CD4-positive, alpha-beta T cell treated with Interleukin-15 for 1 hour (primary cell): ENCODE measurements around the gene DPYSL3.
"Not testable (repeated sequence)": the region's sequence is repeated elsewhere in the genome, so short reads cannot be mapped to it uniquely, and the experiment has no call there.

ENCODE experiments used
- DNase-seq: peaks from one replicate; pipeline ENCODE4 v3.0.0-alpha.2; 2020

Gene DPYSL3

GRCh38 chr5:147509710-147510651 lies at the start of gene DPYSL3:
TSS of gene DPYSL3 (minus strand) at chr5:147510068. CDS start at chr5:147509858, 210 bp downstream.
- DNase-seq = no peak

GRCh38 chr5:147558826-147559225 lies 49.0 kb upstream of the DPYSL3 start:
- DNase-seq = no peak

- DNase-seq = no peak
These were observed 48.2 kb upstream of the DPYSL3 start for GRCh38 chr5:147557876-147558745.

DNA sequence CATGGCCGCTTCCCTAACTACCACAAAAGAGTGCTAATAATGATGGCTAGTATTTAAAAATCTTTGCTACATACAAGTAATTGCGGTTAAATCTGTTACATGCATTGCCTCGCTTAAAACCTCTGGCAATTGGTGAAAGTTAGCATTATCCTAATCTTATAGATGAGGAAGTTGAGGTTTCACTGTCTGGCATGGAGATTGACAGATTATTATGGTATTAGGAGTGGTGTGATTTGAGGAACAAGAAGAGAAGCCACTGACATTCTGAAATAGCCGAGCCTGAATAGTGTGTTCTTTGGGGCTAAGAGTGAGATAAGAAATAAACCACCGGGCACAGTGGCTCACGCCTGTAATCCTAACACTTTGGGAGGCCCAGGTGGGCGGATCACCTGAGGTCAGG lies 45.3 kb upstream of the DPYSL3 start:
- DNase-seq = no peak

GRCh38 chr5:147554261-147554817 lies 44.5 kb upstream of the DPYSL3 start:
- no peak for DNase-seq

DNA sequence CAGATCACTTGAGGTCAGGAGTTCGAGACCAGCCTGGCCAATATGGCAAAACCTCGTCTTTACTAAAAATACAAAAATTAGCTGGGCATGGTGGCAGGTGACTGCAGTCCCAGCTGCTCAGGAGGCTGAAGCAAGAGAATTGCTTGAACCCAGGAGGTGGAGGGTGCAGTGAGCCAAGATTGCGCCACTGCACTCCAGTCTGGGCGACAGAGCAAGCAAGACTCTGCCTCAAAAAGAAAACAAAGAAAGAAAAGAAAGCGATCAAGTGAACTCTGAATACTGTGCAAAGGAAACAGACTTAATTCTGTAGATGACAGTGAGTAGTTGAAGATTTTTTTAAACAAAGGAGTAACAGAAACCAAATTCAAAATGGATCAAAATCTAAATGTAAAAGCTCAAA lies 43.9 kb upstream of the DPYSL3 start:
- DNase-seq = not testable (repeated sequence)

- DNase-seq = no peak
These were observed 43.0 kb upstream of the DPYSL3 start for GRCh38 chr5:147552897-147553296.

DNA sequence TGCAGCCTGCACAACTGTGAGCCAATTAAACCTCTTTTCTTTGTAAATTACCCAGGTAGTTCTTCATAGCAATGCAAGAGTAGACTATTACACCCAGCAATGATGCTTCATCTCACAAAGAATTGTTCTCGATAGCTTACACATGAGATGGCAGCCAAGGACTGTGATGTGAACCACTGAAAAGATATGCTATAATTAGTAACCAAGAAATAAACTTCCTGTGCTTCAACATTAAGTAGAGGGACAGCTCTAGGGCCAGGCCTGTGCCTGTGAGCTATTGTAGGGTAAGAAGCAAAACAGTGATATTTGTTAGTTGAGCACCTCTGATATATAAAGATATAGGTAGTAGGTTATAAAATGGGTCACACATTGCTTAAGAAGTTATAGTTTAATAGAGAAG lies 41.8 kb upstream of the DPYSL3 start:
- DNase-seq = no peak

GRCh38 chr5:147547730-147548129 lies 37.9 kb upstream of the DPYSL3 start:
- DNase-seq = no peak

DNA sequence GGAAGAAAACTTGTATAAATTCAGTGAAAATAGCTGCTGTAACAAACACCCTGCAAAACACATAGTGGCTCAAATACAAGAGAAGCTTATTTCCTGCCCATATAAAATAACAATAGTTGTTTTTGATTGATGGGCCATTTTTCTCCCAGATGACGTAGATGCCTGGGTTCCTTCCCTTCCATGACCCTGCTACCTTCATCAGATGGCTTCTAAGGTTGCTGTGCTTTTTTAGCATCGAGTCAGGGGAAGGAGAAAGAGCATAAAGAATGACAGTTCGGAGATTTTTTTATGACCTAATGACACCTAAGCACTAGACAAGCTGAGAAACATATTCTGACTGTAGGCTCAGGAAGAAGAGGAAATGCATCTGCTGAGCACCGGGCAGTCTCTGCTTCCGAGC lies 34.7 kb upstream of the DPYSL3 start:
- DNase-seq = no peak

GRCh38 chr5:147539053-147539452 lies 29.2 kb upstream of the DPYSL3 start:
- DNase-seq = no peak

DNA sequence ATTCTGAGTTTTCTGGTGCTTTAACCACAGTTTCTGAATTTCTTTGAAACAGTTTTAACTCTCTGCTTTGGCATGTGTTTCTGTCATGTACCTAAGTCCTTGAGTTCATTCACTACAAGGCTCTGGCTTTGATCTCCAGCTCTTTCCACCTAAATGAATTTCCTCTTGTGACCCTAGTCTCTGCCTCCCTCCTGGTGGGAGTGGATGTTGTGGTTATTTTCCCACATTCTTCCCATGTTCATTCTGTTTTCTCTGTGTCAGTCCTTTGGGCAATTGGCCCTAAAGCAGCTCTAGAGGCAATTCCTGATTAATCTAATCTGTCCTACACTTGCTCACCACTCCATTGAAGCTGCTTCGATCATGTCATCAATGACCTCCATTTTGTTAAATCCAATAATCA lies 28.4 kb upstream of the DPYSL3 start:
- no peak for DNase-seq

- DNase-seq = no peak
These were observed 24.5 kb upstream of the DPYSL3 start for GRCh38 chr5:147534172-147534951.

DNA sequence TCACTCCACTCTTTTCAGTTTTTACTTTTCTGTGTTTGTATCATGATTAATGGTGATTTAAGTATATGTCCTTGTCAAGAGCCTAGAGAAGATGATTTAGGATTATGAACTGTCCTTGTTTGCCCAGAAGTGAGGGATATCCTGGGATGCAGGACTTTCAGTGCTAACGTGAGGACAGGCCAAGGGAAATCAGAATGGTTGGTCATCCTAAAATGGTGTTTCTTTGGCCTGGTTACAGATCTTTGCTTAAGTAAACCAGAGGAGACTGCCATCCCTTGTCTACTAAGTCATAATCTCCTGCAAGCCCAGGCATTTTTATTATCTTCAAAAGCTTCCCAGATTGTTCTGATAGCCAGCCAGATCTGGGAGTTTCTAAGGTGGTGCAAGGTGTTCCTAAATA lies 22.3 kb upstream of the DPYSL3 start:
- DNase-seq = no peak

- no peak for DNase-seq
These were observed 20.9 kb upstream of the DPYSL3 start for GRCh38 chr5:147530530-147531389.

GRCh38 chr5:147523069-147523468 lies 13.2 kb upstream of the DPYSL3 start:
- DNase-seq = no peak

DNA sequence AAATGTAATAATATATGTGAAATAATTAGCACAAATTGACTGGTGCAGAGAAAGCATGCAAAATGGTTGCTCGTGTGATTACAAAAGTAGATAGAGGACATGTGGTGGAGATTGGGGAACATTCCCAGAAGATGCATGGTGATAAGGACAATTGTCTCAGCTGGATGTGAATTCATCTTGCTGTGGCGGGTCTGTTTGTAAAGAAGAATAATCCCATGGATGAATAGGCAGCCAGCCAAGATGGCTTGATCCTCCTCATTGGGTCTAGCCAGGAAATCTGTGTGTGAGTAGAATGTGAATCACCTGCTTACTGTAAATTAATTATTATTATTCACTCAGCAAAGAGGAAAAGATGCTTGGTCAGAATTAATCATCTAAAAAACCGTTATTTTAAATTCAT lies 12.6 kb upstream of the DPYSL3 start:
- no peak for DNase-seq

GRCh38 chr5:147520450-147520849 lies 10.6 kb upstream of the DPYSL3 start:
- DNase-seq = no peak

DNA sequence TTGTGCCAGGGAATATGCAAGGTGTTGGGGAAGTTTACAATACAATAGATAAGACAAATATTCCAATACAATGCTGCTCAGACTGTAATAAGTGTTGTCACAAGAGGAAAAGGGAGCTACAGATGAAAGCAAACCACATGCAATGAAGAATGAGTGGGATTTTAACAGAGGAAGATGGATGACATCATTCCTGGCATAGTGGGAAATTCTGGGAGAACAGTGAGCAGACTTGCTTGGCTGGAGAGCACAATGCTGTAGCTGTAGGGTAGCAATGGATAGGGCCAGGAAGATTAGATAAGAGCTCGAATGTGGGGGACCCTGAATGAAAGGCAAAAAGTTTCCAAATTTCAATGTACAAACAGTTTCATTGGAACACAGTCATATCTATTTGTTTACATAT lies 9.5 kb upstream of the DPYSL3 start:
- no peak for DNase-seq

DNA sequence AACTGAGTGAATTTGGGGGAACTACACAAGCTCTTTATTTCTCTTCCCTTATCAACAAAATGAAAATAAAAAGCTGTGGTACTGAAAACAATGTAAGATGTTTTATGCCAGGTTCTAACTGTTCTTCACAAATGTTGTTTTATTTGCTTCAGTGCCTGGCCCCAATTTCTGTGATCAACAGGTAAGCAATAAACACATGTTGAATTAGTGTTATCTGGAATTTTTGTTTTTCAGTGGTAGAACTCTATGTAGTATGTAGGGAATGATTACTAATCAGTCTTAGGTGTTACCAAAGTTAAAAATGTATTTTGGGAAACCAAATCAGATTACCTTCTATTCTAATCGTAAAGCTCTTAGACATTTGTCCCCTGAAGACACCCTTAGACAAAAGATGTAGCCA lies 7.5 kb upstream of the DPYSL3 start:
- DNase-seq = no peak

DNA sequence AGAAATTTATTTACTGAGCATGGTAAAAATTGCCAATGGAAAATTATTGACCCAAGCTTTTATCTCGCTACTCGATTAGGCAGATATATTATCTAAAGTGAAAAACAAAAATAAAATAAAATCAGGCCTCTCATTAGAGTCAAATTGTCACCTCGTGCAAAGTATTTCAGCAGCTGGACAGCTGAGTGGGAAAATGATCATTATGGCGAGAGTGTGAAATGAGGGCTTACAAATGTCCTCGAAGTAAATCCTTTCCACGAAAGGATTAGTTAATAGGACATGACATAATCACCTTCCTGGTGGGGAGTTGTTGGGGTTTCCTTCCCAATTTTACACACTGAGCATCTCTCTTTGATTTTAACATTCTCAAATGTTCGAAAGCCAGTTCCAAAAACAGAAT lies 5.4 kb upstream of the DPYSL3 start:
- DNase-seq = no peak
